ENCODE results near the gene PLXNA1.

The PLXNA1 gene

GRCh38 chr3:127003175-127003555 lies 20.2 kb downstream of the PLXNA1 start:
- no peak for FAIRE-seq

GRCh38 chr3:127003601-127004280 lies 20.8 kb downstream of the PLXNA1 start:
- FAIRE-seq, result no peak

- FAIRE-seq, result no peak
Observed at GRCh38 chr3:127004641-127005397, 21.9 kb downstream of the PLXNA1 start.

- FAIRE-seq, result no peak
Observed at GRCh38 chr3:127005864-127006500, 23.1 kb downstream of the PLXNA1 start.

GRCh38 chr3:127006781-127007436 lies 24.0 kb downstream of the PLXNA1 start:
- no peak for FAIRE-seq

- no peak for FAIRE-seq
Observed at GRCh38 chr3:127008236-127008635, 25.3 kb downstream of the PLXNA1 start.

GRCh38 chr3:127009531-127009930 lies 26.6 kb downstream of the PLXNA1 start:
- FAIRE-seq, result no peak

GRCh38 chr3:127011270-127011992 lies 28.5 kb downstream of the PLXNA1 start:
- no peak for FAIRE-seq

GRCh38 chr3:127012091-127012490 lies 29.2 kb downstream of the PLXNA1 start:
- no peak for FAIRE-seq

- FAIRE-seq, result no peak
Observed at GRCh38 chr3:127013181-127013580, 30.3 kb downstream of the PLXNA1 start.

- no peak for FAIRE-seq
Observed at GRCh38 chr3:127013758-127014535, 31.0 kb downstream of the PLXNA1 start.

- no peak for FAIRE-seq
Observed at GRCh38 chr3:127014536-127015281, 31.8 kb downstream of the PLXNA1 start.

GRCh38 chr3:127015282-127016042 lies 32.5 kb downstream of the PLXNA1 start:
- no peak for FAIRE-seq

- no peak for FAIRE-seq
Observed at GRCh38 chr3:127016043-127016343, 33.1 kb downstream of the PLXNA1 start.

GRCh38 chr3:127016461-127016860 lies 33.5 kb downstream of the PLXNA1 start:
- FAIRE-seq, result no peak

- FAIRE-seq, result no peak
Observed at GRCh38 chr3:127017229-127017628, 34.3 kb downstream of the PLXNA1 start.

GRCh38 chr3:127017781-127018180 lies 34.9 kb downstream of the PLXNA1 start:
- no peak for FAIRE-seq

- FAIRE-seq, result no peak
Observed at GRCh38 chr3:127018306-127018828, 35.5 kb downstream of the PLXNA1 start.

- no peak for FAIRE-seq
Observed at GRCh38 chr3:127019449-127019848, 36.5 kb downstream of the PLXNA1 start.

GRCh38 chr3:127020543-127020942 lies 37.6 kb downstream of the PLXNA1 start:
- FAIRE-seq, result no peak
